OCI-LY7 (cell line): ENCODE data around the gene PLD1. TPM values are rescaled to one million over a fixed set of nuclear protein-coding genes. Genes with fewer than 3 reads are reported as not detected.

ENCODE experiments used
- BruUV-seq: library from RNA; stranded (reverse); fragments of 400-500 nt; replicated peaks from 2 replicates; lab custom pipeline; 2021; lab: Mats Ljungman, UMichigan
- CTCF ChIA-PET: fragments of 300-600 bp; sonication (Branson Sonifier 250); formaldehyde crosslinking; loops from one replicate; lab custom pipeline; 2022; ENCODE audit warnings: antibody characterized with exemption; ENCODE audit not compliant: unreplicated experiment; lab: Charles Lee
- POLR2A ChIA-PET: fragments of 300-600 bp; sonication (Branson Sonifier 250); formaldehyde crosslinking; loops from one replicate; lab custom pipeline; 2022; ENCODE audit warnings: antibody characterized with exemption; lab: Charles Lee
- DNase-seq: peaks from one replicate; pipeline ENCODE4 v3.0.0-alpha.2; 2015; ENCODE audit warnings: low spot score
- H2AFZ ChIP-seq: fragments of 200-600 bp; sonication (generic), shearing (Covaris generic); 2 replicates; pipeline ENCODE4 v1.6.1; 2014; ENCODE audit warnings: mild to moderate bottlenecking, antibody characterized with exemption, low read length, moderate library complexity
- H3K27ac ChIP-seq: fragments of 200-600 bp; sonication (generic); 2 replicates; pipeline ENCODE4 v1.5.1; 2014; ENCODE audit warnings: mixed run types, low read depth, mild to moderate bottlenecking, moderate library complexity, low read length, inconsistent platforms; ENCODE audit not compliant: poor library complexity, severe bottlenecking
- H3K36me3 ChIP-seq: fragments of 200-600 bp; sonication (generic); 2 replicates; pipeline ENCODE4 v1.6.1; 2014; ENCODE audit warnings: mild to moderate bottlenecking, antibody characterized with exemption, low read length, moderate library complexity, mixed read lengths; ENCODE audit not compliant: insufficient read depth
- H3K4me1 ChIP-seq: fragments of 200-600 bp; sonication (generic); 2 replicates; pipeline ENCODE4 v1.5.1; 2014; ENCODE audit warnings: mild to moderate bottlenecking, low read length; ENCODE audit not compliant: insufficient read depth, poor library complexity, severe bottlenecking
- H3K4me2 ChIP-seq: fragments of 200-600 bp; sonication (generic); 2 replicates; pipeline ENCODE4 v1.6.1; 2014; ENCODE audit warnings: mild to moderate bottlenecking, low read length
- H3K4me3 ChIP-seq: fragments of 200-600 bp; sonication (generic); 2 replicates; pipeline ENCODE4 v1.5.1; 2014; ENCODE audit warnings: mild to moderate bottlenecking, low read depth, low read length; ENCODE audit not compliant: poor library complexity, severe bottlenecking
- H3K79me2 ChIP-seq: fragments of 200-600 bp; sonication (generic); 2 replicates; pipeline ENCODE4 v1.6.1; 2016; ENCODE audit warnings: low read depth, mild to moderate bottlenecking, low read length, moderate library complexity, mixed read lengths; ENCODE audit not compliant: insufficient read depth
- H3K9me2 ChIP-seq: fragments of 200-600 bp; sonication (generic); 2 replicates; pipeline ENCODE4 v1.6.1; 2016; ENCODE audit warnings: mild to moderate bottlenecking, low read length, mixed read lengths; ENCODE audit not compliant: insufficient read depth
- H3K9me3 ChIP-seq: fragments of 200-600 bp; sonication (generic); 2 replicates; pipeline ENCODE4 v1.6.1; 2014; ENCODE audit warnings: mild to moderate bottlenecking, mixed run types, low read length, mixed read lengths
- H4K20me1 ChIP-seq: fragments of 200-600 bp; sonication (generic); 2 replicates; pipeline ENCODE4 v1.6.1; 2014; ENCODE audit warnings: mild to moderate bottlenecking, antibody characterized with exemption, low read length, moderate library complexity, mixed read lengths; ENCODE audit not compliant: insufficient read depth
- CTCF ChIP-seq: fragments of 200-600 bp; sonication (generic); conservative IDR thresholded peaks from 2 replicates; pipeline ENCODE4 v1.5.1; 2014; ENCODE audit warnings: mild to moderate bottlenecking, antibody characterized with exemption, low read length, moderate library complexity, mixed read lengths
- EZH2phosphoT487 ChIP-seq: fragments of 200-600 bp; sonication (generic); IDR thresholded peaks from 2 replicates; pipeline ENCODE4 v1.6.1; 2018; ENCODE audit warnings: low read depth, borderline replicate concordance, mild to moderate bottlenecking, mixed run types, antibody characterized with exemption, low read length, moderate library complexity, mixed read lengths
- intact Hi-C: fragments of 100-400 bp; cut with micrococcal nuclease; formaldehyde crosslinking; loops from one replicate; pipeline ENCODE4 v1.10.0; 2022; ENCODE audit not compliant: unreplicated experiment
- total RNA-seq, 2 experiments: library from RNA; depleted of rRNA in 1 of 2; stranded (reverse); fragments of >200 nt in 1 of 2; shearing (Covaris generic) in 1 of 2; gene quantifications; 2 replicates each; pipeline ENCODE4 v1.2.3, GENCODE V29; 2014 to 2022

PLD1 gene
- total RNA-seq, 2 experiments from 2014 or later: not detected

- intact Hi-C loops: loop anchor here (5.0 kb wide), 2 partner anchors 698 to 833 kb away; no protein-coding TSS in a partner anchor
- ChIA-PET CTCF (no interaction called here), POLR2A (interaction anchor here (1.0 kb wide), 1 partner anchor 128 kb away, joined by 3 read pairs; no protein-coding TSS in a partner anchor)
- no peaks in the 10 kb centered on the region for H3K9me2 ChIP-seq
- H3K9me3 ChIP-seq: no peaks in the 10 kb centered on the region
- no peaks in the 10 kb centered on the region for H3K79me2 ChIP-seq
- no peak overlapping the region for H2AFZ ChIP-seq
- no peak for TF ChIP-seq EZH2phosphoT487
- no peak for TF ChIP-seq CTCF
- no peak overlapping the region for H3K4me3 ChIP-seq
- no TSS peak for BruUV-seq
- H4K20me1 ChIP-seq: no peaks in the 10 kb centered on the region
- H3K4me2 ChIP-seq: no peak overlapping the region
- H3K27ac ChIP-seq: no peak overlapping the region
- no peaks in the 10 kb centered on the region for H3K36me3 ChIP-seq
- H3K4me1 ChIP-seq: no peaks in the 10 kb centered on the region
- DNase-seq: no peak
Measured at GRCh38 chr3:171644681-171645080, 165.6 kb downstream of the PLD1 start.

GRCh38 chr3:171643681-171644080 is 166.6 kb downstream of the PLD1 start:
- no peaks in the 10 kb centered on the region for H3K9me3 ChIP-seq
- no peaks in the 10 kb centered on the region for H3K9me2 ChIP-seq
- no peak overlapping the region for H3K4me2 ChIP-seq
- H3K27ac ChIP-seq: no peak overlapping the region
- H3K4me1 ChIP-seq: no peaks in the 10 kb centered on the region
- H2AFZ ChIP-seq: no peak overlapping the region
- ChIA-PET CTCF (no interaction called here), POLR2A (interaction anchor here (0.7 to 1.1 kb wide), 4 partner anchors 12 to 1401 kb away, joined by 3 read pairs; no protein-coding TSS in a partner anchor)
- intact Hi-C loops: no loop called here
- H3K36me3 ChIP-seq: no peaks in the 10 kb centered on the region
- H4K20me1 ChIP-seq: no peaks in the 10 kb centered on the region
- no peak for DNase-seq
- BruUV-seq: no TSS peak
- no peak overlapping the region for H3K4me3 ChIP-seq
- TF ChIP-seq EZH2phosphoT487 (no peak), CTCF (no peak)
- H3K79me2 ChIP-seq: no peaks in the 10 kb centered on the region

DNA sequence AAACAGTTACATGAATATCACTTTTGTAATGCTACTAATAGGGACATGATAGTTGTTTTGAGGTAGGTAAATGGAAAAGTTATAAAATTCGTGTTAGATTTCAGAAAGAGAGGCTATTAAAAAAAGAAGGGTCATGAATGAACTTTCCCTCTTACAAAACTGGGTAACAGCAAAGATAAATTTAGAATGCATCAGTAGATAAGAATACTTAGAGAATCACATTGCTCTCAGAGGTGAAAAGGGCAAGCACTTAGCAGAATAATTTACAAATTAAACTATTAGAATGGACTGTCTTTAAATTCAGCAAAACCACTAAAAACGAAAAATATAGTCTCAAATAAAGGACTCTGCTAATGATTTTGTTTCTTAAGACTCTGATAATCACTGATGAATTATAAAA is 167.2 kb downstream of the PLD1 start:
- H3K9me3 ChIP-seq: no peaks in the 10 kb centered on the region
- H2AFZ ChIP-seq: no peak overlapping the region
- H4K20me1 ChIP-seq: no peaks in the 10 kb centered on the region
- H3K4me1 ChIP-seq: no peaks in the 10 kb centered on the region
- no peak overlapping the region for H3K27ac ChIP-seq
- BruUV-seq: no TSS peak
- H3K36me3 ChIP-seq: no peaks in the 10 kb centered on the region
- H3K9me2 ChIP-seq: no peaks in the 10 kb centered on the region
- POLR2A ChIA-PET: interaction anchor here (0.7 kb wide), 1 partner anchor 12 kb away, joined by 3 read pairs; no protein-coding TSS in a partner anchor
- no peak overlapping the region for H3K4me3 ChIP-seq
- no peak overlapping the region for H3K4me2 ChIP-seq
- CTCF ChIA-PET: no interaction called here
- no peak for TF ChIP-seq EZH2phosphoT487
- no peak for TF ChIP-seq CTCF
- intact Hi-C loops: no loop called here
- H3K79me2 ChIP-seq: no peaks in the 10 kb centered on the region
- DNase-seq: no peak
